Right ventricle myocardium superior (tissue), 1 donor: ENCODE data around the gene OR10Z1. TPM values are rescaled to one million over a fixed set of nuclear protein-coding genes. Genes with fewer than 3 reads are reported as not detected.

Source experiments
- ATAC-seq: fragments of 200-7000 bp; cut with Tn5 transposase; one replicate; pipeline ENCODE4 v1.9.1; 2020; ENCODE audit warnings: mild to moderate bottlenecking; ENCODE audit not compliant: poor library complexity
- DNase-seq: peaks from one replicate; pipeline ENCODE4 v3.0.0-alpha.2; 2020
- intact Hi-C: fragments of 100-400 bp; cut with DNase I; formaldehyde crosslinking; loops from one replicate; pipeline ENCODE4 v1.11.2; 2022
- total RNA-seq: library from RNA; stranded (reverse); fragmentation: NEBNext Ultra II Directional; extraction: Animal tissue kit (Norgen Biotek cat#: 25700); gene quantifications from one replicate; pipeline ENCODE4 v1.2.1, GENCODE V29; 2021
- donor health status: DM: no; HTN: yes; CAD: no; lungs with severe emphysema.

OR10Z1 gene
- total RNA-seq, 1 donor from 2014 or later, result not detected

- ATAC-seq, result no peak
- intact Hi-C loops, result no loop called here
Measured at GRCh38 chr1:158654086-158654485, 49.0 kb downstream of the OR10Z1 start.

GRCh38 chr1:158654571-158654970 lies 49.5 kb downstream of the OR10Z1 start:
- DNase-seq (no peak), ATAC-seq (no peak)
- intact Hi-C loops, result no loop called here

More at GRCh38 chr1:158654086-158654485, 49.0 kb downstream of the OR10Z1 start:
- DNase-seq, result no peak

Other genes starting within 250 kb of the OR10Z1 start
- gene OR10T2, start 205.8 kb upstream of the OR10Z1 start, total RNA-seq, result not detected
- gene OR10K2, start 179.0 kb upstream of the OR10Z1 start, total RNA-seq, result not detected
- gene OR10K1, start 143.4 kb upstream of the OR10Z1 start, total RNA-seq, result not detected
- gene OR10R2, start 133.0 kb upstream of the OR10Z1 start, total RNA-seq, result not detected
- not detected for gene OR6Y1, start 50.9 kb upstream of the OR10Z1 start, total RNA-seq
- not detected for gene OR6P1, start 34.7 kb upstream of the OR10Z1 start, total RNA-seq
- not detected for gene OR10X1, start 25.4 kb upstream of the OR10Z1 start, total RNA-seq
- not detected for gene SPTA1, start 81.4 kb downstream of the OR10Z1 start, total RNA-seq
- gene OR6K2, start 95.4 kb downstream of the OR10Z1 start, total RNA-seq, result not detected
- gene OR6K3, start 115.5 kb downstream of the OR10Z1 start, total RNA-seq, result not detected
- not detected for gene OR6K6, start 149.5 kb downstream of the OR10Z1 start, total RNA-seq
- not detected for gene OR6N1, start 166.9 kb downstream of the OR10Z1 start, total RNA-seq
- not detected for gene OR6N2, start 175.9 kb downstream of the OR10Z1 start, total RNA-seq
- 2.9 TPM for gene MNDA, start 226.1 kb downstream of the OR10Z1 start, total RNA-seq